HG03159 (cell line): Measurements from ENCODE around the gene GATB.
"Not testable (repeated sequence)": the region's sequence is repeated elsewhere in the genome, so short reads cannot be mapped to it uniquely, and the experiment has no call there.

Experiments
- ATAC-seq: cut with Tn5 transposase; IDR thresholded peaks from one replicate; pipeline ENCODE4 v1.9.1; 2021; ENCODE audit warnings: mild to moderate bottlenecking, moderate library complexity; ENCODE audit not compliant: unreplicated experiment

GATB gene

GRCh38 chr4:151736361-151736760 is 24.4 kb downstream of the GATB start:
- ATAC-seq = no peak

GRCh38 chr4:151731670-151732069 is 29.1 kb downstream of the GATB start:
- ATAC-seq = not testable (repeated sequence)

DNA sequence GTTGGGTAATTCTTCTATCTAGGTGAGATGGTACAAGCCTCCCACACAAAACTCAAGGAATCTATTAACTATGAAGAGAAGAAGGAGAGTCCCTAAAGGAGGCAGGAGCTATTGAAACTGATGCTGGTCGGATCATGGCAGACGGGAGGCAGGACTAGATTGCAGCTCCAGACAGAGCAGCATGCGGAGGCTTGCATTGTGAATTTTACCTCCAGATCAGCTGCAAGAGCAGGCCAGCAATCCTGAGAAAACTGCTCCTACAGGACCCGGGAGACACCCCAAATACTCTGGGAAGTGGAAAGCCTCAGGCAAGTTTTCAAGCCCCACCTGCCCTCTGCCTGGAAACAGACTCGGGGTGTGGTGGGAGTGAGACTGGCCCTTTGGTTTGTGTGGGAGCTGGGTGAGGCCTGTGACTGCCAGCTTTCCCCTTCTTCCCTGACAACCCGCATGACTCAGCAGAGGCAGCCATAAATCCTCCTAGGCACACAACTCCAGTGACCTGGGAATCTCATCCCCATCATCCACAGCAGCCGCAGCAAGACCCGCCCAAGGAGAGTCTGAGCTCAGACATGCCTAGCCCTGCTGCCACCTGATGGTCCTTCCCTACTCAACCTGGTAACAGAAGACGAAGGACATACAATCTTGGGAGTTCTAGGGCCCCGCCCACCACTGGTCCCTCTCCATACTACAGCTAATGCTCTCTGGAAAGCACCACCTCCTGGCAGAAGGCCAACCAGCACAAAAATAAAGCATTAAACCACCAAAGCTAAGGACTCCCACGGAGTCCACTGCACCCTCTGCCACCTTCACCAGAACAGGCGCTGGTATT is 30.9 kb downstream of the GATB start:
- no peak for ATAC-seq

GRCh38 chr4:151728679-151729078 is 32.1 kb downstream of the GATB start:
- no peak for ATAC-seq

- no peak for ATAC-seq
Measured at GRCh38 chr4:151728006-151728405, 32.8 kb downstream of the GATB start.

DNA sequence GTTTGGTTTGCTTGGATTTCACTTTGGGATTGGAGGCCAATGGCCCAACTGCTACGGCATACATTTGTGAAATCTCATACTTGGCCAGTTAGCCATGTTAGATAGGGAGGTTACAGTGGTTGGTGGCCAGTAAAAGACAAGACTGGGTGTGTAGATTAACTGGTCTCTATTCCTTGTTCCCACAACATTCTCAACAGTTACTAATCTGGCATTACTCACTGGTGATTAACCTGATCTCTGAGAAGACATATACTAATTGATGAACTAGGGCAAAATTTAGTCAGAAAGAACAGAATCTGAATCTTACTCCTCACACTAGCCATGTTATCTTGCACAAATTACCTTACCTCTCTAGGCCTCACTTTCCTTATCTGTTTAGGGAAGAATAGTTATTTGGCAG is 33.4 kb downstream of the GATB start:
- no peak for ATAC-seq

DNA sequence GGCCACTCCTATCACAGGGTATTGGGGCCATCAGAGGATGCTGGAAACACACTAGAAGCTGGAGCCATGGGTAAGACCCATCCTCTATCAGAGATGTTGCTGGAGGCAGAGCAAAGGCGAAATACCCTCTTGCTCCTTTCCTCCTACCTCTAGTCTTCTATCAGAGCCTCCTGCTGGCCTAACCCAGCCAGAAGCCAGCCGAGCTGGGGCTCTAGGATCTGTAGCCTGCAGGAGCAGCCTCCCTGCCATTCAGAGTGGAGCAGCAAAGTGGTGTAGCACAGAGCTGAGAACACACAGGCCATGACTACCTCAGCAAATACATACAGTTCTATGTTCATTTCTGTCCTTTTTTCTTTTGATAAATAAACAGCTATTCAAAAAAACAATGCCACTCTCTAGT is 35.7 kb downstream of the GATB start:
- ATAC-seq = no peak

DNA sequence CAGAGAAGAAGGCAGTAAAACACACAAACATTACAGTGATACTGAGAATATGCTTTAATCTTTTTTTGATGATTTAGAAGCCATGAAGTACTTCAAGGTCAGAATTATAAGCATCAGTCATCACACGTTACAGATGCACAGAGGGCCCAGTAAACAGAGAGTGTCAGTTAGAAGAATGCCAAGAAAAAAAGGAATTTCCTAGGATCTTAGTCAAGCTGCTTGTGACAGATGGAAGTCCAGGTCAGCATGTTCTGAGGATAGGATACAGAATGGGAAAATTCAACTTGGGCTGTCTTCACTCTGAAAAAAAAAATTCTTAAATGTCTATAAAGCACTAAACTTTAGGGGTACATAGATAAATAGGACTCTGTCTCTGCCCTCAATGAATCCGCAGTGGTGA is 38.9 kb downstream of the GATB start:
- no peak for ATAC-seq

- ATAC-seq = no peak
Measured at GRCh38 chr4:151721466-151721865, 39.3 kb downstream of the GATB start.

- no peak for ATAC-seq
Measured at GRCh38 chr4:151719956-151720334, 40.9 kb downstream of the GATB start.

DNA sequence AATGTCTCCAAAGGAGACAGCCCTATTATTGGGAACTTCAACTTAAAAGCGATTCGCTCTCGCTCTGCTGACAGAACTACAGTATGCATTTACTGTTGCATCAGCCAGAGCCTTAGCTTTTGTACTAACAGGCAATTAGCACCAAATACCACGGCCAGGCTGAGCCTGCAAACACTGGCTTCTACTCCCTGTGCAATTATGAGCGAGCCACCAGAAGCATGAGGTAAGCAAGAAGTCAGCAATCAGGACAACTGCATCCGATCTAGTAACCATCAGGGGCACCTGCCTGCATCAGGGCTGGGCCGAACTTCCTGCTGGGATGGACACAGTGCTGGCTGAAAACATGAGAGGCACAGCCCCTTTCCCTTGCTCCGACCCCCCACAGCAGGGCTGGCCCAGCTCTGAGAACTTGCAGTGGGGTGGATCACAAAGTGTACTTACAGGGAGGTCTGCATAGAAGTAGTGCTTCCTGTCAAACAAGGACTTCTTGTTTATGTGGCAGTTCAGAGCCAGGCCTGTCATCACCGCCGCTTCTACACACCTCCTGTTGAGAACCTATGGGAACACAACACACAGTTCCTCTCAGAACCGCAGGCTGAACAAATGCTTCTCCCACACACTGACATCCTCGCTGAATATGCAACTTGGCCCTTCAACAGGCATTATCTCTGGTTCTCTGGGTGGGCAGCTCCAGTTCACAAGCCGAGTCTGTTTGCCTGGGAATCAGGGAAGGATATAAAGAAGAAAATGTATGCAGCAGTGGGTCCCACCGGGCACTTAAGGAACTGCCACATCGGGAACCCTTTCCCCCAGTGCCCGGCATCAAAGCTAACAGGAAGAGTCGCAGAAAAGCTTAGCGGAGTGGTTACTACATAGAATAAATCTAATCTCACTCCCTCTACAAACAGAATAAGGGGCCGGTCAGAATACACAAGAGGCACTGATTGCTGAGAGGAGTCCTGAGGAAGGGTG is 41.5 kb downstream of the GATB start:
- ATAC-seq = no peak

DNA sequence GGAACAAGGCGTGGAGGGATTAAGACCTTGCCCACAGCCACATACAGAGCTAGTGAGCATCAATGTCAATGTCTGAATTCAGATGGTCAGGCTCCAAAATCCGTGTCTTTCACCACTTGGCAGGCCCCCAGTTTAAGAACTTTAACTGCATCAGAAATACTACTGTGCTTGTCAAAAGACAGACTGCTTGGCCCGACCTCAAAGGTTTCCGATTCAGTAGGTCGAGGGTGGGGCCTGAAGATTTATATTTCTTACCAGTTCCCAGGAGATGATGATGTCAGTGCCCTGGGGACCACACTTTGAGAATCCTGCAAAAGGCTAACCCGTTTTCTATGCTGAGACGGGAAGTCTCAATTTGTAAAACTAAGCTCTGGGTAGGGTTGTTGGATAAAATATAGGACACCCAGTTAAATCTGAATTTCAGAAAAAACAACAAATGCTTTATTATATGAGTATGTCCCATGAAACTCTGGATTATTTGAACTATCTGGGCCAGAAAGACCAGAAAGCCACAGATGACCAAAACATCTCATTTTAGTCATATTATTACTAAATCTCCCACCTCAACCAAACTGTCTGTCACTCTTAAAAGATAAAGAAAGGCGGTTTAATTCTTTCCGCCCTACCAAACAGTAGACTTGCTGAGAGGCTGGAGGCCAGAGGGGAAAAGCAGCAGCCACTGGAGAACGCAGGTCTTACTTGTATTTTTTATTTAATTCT is 42.7 kb downstream of the GATB start:
- no peak for ATAC-seq

DNA sequence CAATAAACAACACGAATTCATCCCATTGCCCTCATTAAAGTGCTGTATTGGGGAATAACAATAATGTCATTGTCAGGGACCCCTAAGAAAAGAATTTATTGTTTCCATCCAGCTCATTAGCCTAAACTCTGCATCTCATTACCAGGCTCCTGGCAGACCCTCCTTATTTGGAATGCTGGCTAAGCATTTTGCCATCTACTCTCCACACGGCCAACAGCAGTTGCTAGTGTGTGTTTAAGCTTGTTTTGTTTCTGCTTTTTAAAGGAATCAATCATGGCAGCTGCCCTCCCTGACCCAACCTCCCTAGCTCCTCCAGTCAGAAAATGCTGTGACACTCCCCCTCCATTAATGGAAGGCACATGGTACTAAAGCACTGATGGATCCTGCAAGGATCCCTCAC is 43.5 kb downstream of the GATB start:
- ATAC-seq = no peak

- no peak for ATAC-seq
Measured at GRCh38 chr4:151716324-151716723, 44.5 kb downstream of the GATB start.

- no peak for ATAC-seq
Measured at GRCh38 chr4:151715881-151716280, 44.9 kb downstream of the GATB start.

DNA sequence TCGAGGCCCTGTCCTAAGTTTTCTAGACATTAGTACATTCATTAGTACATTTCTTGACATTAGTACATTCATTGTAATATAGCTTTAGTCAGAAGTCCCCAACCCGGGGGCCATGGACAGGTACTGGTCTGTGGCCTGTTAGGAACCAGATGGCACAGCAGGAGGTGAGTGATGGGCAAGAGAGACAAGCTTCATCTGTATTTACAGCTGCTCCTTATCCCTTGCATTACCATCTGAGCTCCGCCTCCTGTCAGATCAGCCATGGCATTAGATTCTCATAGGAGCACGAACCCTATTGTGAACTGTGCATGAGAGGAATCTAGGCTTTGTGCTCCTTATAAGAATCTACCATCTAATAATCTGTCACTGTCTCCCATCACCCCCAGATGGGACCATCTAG is 48.0 kb downstream of the GATB start:
- ATAC-seq = no peak

- ATAC-seq = no peak
Measured at GRCh38 chr4:151711646-151712045, 49.2 kb downstream of the GATB start.

DNA sequence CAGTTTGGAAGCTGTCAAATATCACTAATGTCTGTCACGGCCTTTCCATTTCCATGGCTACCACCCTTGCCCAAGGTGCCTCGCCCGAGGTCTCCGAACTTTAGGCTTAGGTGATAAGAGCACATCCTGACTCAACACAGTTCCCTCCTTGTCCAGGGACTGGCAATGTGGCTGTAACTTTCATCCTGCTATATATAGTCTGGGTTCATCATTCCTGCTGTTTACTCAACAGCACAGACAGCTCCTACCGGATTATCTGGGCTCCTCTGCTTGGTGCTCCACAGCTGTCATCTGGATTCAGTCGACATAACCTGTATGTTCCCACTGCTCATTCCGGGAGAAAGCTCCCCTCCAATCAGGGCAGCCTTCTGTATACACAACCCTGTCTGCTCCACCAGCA is 51.2 kb downstream of the GATB start:
- ATAC-seq = no peak

GRCh38 chr4:151709071-151709470 is 51.7 kb downstream of the GATB start:
- ATAC-seq = no peak

- ATAC-seq = no peak
Measured at GRCh38 chr4:151708100-151708499, 52.7 kb downstream of the GATB start.

DNA sequence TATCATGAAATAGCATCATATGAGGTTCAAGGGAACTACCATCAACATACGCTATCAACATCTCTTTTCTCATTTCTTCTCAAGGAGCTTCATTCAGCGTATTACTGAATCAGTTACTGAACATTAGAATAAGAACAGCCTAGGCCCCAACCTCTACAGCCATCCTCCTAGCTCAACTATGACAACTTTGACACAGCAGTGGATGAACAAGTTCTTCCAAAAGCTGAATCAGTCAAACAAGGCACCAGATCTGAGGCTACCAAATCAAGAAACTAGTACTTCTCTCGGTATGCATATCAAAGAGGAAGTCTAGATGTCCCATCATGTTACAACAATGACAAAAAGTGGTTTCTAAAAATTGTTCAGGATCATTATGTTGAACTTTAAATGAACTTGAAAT is 57.4 kb downstream of the GATB start:
- no peak for ATAC-seq
